ENCODE results near the gene TBC1D2.
"Not testable (repeated sequence)": the region's sequence is repeated elsewhere in the genome, so short reads cannot be mapped to it uniquely, and the experiment has no call there.

GRCh38 chr9:98267556-98267955 lies 12.1 kb upstream of the TBC1D2 start:
- not testable (repeated sequence) for TF ChIP-seq RCOR1 (IDR thresholded peaks at IDR 0.05; ENCODE audit: low read depth, low read length); HDAC2 (IDR thresholded peaks at IDR 0.05); CTCF (IDR thresholded peaks at IDR 0.05); ZSCAN20 (CRISPR knock-in tag; IDR thresholded peaks at IDR 0.05); NR3C1 (IDR thresholded peaks at IDR 0.05)

Data from A549 (cell line).